ENCODE results near the gene ZNF425.

DNA sequence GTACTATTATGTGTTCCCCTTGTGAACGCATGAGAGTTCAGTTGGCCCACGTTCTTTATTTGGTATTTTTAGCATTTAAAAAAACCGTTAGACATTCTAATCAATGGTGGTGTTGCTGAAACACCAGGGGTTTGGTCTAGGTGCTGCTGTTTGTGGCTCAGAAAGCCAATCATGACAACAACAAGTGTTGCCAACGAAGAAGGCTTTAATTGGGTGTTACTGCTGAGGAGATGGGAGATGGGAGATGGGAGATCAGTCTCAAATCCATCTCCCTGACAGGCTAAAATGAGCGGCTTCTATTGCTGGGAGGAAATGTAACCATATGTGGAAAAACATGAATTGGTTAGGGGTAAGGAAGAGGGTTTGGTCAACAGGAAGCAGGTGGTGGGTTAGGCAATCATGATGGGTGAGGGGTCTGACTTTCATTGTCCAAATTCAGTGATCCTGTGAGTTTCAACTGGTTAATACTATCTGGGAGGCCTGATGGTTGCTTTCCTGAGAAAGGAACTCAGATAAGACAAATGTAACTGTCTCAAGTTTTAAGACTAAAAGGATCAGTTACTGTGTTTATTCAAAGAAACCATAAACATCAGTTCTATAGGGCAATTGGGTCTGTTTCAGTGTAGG, 4.6 kb upstream of the ZNF425 start:
- TF ChIP-seq, protein P1, sequence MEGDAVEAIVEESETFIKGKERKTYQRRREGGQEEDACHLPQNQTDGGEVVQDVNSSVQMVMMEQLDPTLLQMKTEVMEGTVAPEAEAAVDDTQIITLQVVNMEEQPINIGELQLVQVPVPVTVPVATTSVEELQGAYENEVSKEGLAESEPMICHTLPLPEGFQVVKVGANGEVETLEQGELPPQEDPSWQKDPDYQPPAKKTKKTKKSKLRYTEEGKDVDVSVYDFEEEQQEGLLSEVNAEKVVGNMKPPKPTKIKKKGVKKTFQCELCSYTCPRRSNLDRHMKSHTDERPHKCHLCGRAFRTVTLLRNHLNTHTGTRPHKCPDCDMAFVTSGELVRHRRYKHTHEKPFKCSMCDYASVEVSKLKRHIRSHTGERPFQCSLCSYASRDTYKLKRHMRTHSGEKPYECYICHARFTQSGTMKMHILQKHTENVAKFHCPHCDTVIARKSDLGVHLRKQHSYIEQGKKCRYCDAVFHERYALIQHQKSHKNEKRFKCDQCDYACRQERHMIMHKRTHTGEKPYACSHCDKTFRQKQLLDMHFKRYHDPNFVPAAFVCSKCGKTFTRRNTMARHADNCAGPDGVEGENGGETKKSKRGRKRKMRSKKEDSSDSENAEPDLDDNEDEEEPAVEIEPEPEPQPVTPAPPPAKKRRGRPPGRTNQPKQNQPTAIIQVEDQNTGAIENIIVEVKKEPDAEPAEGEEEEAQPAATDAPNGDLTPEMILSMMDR (IDR thresholded peaks at IDR 0.05; ENCODE audit: low read length), result no peak
- TF ChIP-seq EZH2 (IDR thresholded peaks at IDR 0.05; ENCODE audit: borderline replicate concordance, low read length), result no peak

Data from OCI-LY1 (cell line).